Mucosa of descending colon (tissue), 3 donors: ENCODE data around the gene ESM1. TPM values are rescaled to one million over a fixed set of nuclear protein-coding genes. Genes with fewer than 3 reads are reported as not detected.

Source experiments
- ATAC-seq: fragments of 200-7000 bp; cut with Tn5 transposase; one replicate; pipeline ENCODE4 v1.9.1; 2020; ENCODE audit warnings: mild to moderate bottlenecking, moderate library complexity
- DNase-seq, 3 donors: peaks; one replicate each; pipeline ENCODE4 v3.0.0-alpha.2; 2020
- H3K36me3 ChIP-seq: fragments of 200-600 bp; one replicate; pipeline ENCODE4 v1.8.0; 2021; ENCODE audit warnings: low read depth, mild to moderate bottlenecking
- H3K4me1 ChIP-seq: fragments of 200-600 bp; one replicate; pipeline ENCODE4 v1.8.0; 2021; ENCODE audit warnings: low read depth, mild to moderate bottlenecking
- H3K4me3 ChIP-seq: fragments of 200-600 bp; one replicate; pipeline ENCODE4 v1.8.0; 2021; ENCODE audit warnings: mild to moderate bottlenecking
- H3K9me3 ChIP-seq: fragments of 200-600 bp; one replicate; pipeline ENCODE4 v1.8.0; 2021; ENCODE audit warnings: mild to moderate bottlenecking
- intact Hi-C, 2 donors: fragments of 100-400 bp; cut with DNase I in 1 of 2; cut with micrococcal nuclease in 1 of 2; formaldehyde crosslinking; loops; one replicate each; pipeline versions ENCODE4 v1.11.0 to v1.11.1; 2022; cut with DNase I, micrococcal nuclease
- total RNA-seq, 3 donors: library from RNA; stranded (reverse); fragmentation: NEBNext Ultra II Directional in 2 of 3; extraction: Animal tissue kit (Norgen Biotek cat#: 25700) in 2 of 3; gene quantifications; one replicate each; pipeline versions ENCODE4 v1.2.1 to v1.2.4, GENCODE V29; 2021 to 2023
- TF ChIP-seq, protein P1 (sequence below): fragments of 200-600 bp; IDR thresholded peaks from one replicate; pipeline ENCODE4 v1.8.0; 2022; ENCODE audit warnings: antibody characterized with exemption, mild to moderate bottlenecking
- donor health status: DM: no; HTN: no; CAD: no; lungs with moderate emphysema.
- donor health status: DM: no; HTN: no; CAD: no.
- donor health status: DM: no; HTN: yes; CAD: no.

ESM1 gene
- total RNA-seq, 3 donors from 2014 or later: not detected

GRCh38 chr5:54981928-54982327 lies 3.5 kb downstream of the ESM1 start:
- ATAC-seq: no peak
- H3K36me3 ChIP-seq: no peaks in the 10 kb centered on the region
- TF ChIP-seq, protein P1, sequence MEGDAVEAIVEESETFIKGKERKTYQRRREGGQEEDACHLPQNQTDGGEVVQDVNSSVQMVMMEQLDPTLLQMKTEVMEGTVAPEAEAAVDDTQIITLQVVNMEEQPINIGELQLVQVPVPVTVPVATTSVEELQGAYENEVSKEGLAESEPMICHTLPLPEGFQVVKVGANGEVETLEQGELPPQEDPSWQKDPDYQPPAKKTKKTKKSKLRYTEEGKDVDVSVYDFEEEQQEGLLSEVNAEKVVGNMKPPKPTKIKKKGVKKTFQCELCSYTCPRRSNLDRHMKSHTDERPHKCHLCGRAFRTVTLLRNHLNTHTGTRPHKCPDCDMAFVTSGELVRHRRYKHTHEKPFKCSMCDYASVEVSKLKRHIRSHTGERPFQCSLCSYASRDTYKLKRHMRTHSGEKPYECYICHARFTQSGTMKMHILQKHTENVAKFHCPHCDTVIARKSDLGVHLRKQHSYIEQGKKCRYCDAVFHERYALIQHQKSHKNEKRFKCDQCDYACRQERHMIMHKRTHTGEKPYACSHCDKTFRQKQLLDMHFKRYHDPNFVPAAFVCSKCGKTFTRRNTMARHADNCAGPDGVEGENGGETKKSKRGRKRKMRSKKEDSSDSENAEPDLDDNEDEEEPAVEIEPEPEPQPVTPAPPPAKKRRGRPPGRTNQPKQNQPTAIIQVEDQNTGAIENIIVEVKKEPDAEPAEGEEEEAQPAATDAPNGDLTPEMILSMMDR: no peak
- H3K9me3 ChIP-seq: no peaks in the 10 kb centered on the region
- no peaks in the 10 kb centered on the region for H3K4me1 ChIP-seq
- no peak overlapping the region for H3K4me3 ChIP-seq
- intact Hi-C loops: no loop called here
- DNase-seq: no peak

DNA sequence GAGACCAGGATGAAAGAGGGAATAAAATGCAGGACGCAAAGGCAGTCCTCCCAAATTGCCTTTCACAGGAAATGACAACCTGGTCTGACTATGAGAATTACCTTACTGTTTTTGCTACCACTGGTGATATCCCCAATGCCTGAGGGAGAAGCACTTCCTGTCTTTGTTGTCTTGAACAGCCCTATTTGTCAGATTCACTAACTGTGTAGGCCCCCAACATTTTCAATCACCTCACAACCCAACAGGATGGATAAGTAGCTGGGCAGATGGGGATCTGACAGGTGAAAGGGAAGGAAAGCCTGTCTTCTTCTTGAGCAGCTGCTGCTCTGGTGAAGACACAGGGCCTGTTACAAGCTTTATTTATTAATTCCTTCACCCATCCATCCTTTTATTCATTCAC lies 9.7 kb downstream of the ESM1 start:
- Histone ChIP-seq H3K36me3 (no peaks in the 10 kb centered on the region), H3K9me3 (no peaks in the 10 kb centered on the region), H3K4me3 (no peak overlapping the region), H3K4me1 (no peaks in the 10 kb centered on the region)
- TF ChIP-seq, protein P1: no peak
- DNase-seq: no peak
- ATAC-seq: no peak
- intact Hi-C loops: no loop called here

DNA sequence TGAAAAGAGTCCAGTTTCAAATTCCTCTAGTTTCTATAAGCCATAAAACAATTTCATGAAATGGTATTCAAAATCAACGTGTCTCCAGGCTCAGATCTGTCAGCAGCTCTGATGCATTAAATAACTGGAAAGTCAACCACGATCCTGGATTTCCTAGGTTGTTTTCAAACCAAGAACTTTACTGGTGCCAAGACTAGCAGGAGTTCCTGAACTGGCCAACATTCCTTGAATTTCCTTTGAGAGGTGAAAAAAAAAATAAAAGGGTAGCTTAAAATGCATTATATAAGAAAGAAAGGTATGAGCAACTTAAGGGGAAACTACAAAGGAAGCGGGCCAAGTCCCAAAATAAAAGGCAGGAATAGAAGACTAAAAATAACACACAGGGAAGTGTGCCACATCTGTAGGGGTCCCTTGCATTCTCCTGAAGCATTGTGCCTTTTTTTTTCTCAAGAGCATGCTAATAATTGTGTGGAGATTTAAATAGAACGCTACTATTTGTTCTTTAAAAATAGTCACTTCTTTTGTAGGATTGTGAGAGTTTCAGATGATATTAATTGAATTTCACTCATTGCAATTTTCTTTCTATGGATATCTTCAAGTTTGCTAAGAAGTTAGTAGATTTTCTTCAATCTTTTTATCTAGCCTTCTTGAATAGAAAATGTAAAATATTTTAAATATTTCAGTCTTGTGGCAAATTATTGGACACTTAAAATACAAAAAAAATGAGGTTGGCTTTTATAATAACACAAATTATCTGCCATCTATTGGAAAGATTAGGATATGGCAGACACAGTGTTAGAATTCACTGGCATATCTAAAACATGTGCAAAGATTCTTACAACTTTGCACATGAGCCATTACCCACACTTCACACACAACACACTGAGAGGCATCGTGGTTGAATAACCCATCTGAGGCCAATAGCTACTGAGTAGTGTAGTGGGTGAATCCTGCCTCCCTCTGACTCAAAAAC lies 15.3 kb downstream of the ESM1 start:
- no peaks in the 10 kb centered on the region for H3K9me3 ChIP-seq
- intact Hi-C loops: no loop called here
- no peak for DNase-seq
- ATAC-seq: no peak
- TF ChIP-seq, protein P1: no peak
- H3K4me1 ChIP-seq: no peaks in the 10 kb centered on the region
- H3K36me3 ChIP-seq: no peaks in the 10 kb centered on the region
- H3K4me3 ChIP-seq: no peak overlapping the region

DNA sequence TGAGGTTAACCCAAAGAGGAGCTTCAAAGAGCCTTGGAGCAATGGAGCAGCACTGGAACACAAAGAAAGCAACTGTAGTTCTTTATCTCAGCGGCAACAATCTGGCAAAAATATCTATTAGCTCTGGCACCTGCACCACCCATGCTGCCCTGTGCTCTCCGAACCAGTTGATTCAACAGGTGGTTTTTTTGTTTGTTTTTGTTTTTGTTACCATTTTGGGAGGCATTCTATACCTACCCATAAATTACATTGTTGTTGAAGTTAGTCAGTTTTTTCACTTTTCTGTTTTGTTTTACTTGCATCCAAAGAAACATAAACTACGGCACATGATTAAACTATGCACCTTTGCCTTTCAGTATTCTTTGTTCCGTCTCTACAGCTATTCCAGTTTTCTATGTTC lies 16.2 kb downstream of the ESM1 start:
- Histone ChIP-seq H3K36me3 (no peaks in the 10 kb centered on the region), H3K4me3 (no peak overlapping the region), H3K9me3 (no peaks in the 10 kb centered on the region), H3K4me1 (no peaks in the 10 kb centered on the region)
- ATAC-seq: no peak
- intact Hi-C loops: no loop called here
- TF ChIP-seq, protein P1: no peak
- DNase-seq: no peak

GRCh38 chr5:54965806-54966205 lies 19.6 kb downstream of the ESM1 start:
- Histone ChIP-seq H3K4me3 (no peak overlapping the region), H3K36me3 (no peaks in the 10 kb centered on the region), H3K4me1 (no peaks in the 10 kb centered on the region), H3K9me3 (no peaks in the 10 kb centered on the region)
- DNase-seq (no peak), ATAC-seq (no peak)
- intact Hi-C loops: no loop called here
- TF ChIP-seq, protein P1: no peak
